B cell (primary cell): ENCODE results near the gene TBPL2.

ENCODE experiments used
- CTCF ChIP-seq: fragments of 200-600 bp; IDR thresholded peaks from one replicate; pipeline ENCODE4 v1.8.0; 2022; ENCODE audit warnings: antibody characterized with exemption, mild to moderate bottlenecking
- EZH2 ChIP-seq: IDR thresholded peaks from 2 replicates; pipeline ENCODE4 v1.6.1; 2012; ENCODE audit warnings: borderline replicate concordance, low read depth, mild to moderate bottlenecking, moderate library complexity, low read length; ENCODE audit not compliant: insufficient read depth, poor library complexity, severe bottlenecking

- TF ChIP-seq CTCF (no peak), EZH2 (no peak)
Measured at GRCh38 chr14:55410876-55411275, 29.5 kb downstream of the TBPL2 start.
